NCI-H2171 (cell line): ENCODE measurements around the gene SSR1.

ENCODE experiments used
- DNase-seq: peaks from one replicate; lab custom pipeline; 2025; lab: John Stamatoyannopoulos, UW

SSR1 gene

DNA sequence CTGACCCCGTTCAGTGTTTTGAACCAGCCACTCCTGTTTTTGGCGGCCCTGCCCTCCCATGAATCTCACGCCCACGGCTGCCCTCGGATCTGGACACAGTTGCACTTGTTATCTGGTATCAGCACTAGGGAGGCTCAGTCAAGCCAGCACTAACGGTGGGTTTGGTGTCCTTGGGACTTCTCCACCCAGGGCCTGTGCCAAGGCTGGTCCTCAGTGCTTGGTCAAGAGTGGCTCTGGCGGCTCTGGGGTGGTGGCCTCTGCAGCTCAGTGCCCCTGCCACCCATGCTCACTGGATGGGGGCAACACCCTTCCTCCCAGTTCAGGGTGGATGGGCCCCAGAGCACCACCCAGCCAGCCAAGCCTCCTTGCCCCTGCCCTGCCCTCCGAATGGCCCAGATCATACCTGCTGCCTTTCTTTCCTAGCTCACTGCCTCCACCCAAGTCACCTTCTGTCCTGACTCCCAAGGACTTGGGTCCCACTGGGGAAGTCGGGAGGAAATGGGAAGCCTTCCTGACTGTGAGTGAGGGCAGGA, 54.7 kb downstream of the SSR1 start:
- DNase-seq, result no peak

DNA sequence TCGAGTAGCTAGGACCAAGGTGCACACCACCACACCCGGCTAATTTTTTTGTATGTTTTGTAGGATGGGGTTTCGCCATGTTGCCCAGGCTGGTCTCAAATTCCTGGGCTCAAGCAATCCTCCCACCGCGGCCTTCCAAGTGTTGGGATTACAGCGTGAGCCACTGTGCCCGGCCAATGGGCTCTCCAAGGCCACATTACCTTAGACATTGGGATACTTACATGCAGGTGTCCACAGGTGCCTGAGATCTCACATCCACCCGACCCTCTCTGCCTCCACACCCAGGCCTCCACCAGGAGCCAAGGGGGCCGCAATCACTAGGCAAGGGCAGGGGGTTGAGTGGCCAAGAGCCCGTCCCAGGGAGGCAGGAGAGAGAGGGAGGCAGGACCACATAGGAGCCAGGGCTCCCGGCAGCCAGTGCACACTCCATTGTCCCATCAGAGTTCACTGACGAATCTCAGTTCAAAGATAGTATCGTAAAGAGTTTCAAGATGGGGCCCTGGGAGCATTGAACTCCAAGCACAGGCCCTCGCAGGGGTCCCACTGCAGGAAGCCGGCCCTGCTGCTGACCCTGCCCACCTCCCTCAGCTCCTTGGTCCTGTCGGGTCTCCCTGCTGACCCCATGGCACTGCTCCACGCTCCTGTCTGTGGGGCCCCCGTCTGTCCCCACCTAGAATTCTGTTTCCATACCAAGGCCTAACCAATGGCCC, 55.3 kb downstream of the SSR1 start:
- no peak for DNase-seq

DNA sequence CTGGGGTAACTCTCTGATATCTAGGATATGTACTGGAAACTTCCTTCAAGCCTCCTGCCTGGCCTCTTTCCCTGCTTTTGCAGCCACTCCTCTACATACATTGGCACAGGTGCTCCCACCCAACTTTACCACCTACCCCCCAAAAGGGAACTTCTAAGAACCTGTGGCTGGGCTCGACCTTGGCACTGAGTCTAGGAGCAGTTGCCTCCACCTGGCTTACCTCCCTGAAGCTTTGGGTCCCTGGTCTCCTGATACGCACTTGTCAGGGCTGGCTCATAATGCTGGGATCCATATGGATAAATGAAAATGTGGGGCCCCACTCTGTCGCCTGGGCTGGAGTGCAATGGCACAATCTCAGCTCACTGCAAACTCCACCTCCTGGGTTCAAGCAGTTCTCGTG, 56.2 kb downstream of the SSR1 start:
- no peak for DNase-seq

- DNase-seq, result no peak
Measured at GRCh38 chr6:7255918-7256317, 57.1 kb downstream of the SSR1 start.

DNA sequence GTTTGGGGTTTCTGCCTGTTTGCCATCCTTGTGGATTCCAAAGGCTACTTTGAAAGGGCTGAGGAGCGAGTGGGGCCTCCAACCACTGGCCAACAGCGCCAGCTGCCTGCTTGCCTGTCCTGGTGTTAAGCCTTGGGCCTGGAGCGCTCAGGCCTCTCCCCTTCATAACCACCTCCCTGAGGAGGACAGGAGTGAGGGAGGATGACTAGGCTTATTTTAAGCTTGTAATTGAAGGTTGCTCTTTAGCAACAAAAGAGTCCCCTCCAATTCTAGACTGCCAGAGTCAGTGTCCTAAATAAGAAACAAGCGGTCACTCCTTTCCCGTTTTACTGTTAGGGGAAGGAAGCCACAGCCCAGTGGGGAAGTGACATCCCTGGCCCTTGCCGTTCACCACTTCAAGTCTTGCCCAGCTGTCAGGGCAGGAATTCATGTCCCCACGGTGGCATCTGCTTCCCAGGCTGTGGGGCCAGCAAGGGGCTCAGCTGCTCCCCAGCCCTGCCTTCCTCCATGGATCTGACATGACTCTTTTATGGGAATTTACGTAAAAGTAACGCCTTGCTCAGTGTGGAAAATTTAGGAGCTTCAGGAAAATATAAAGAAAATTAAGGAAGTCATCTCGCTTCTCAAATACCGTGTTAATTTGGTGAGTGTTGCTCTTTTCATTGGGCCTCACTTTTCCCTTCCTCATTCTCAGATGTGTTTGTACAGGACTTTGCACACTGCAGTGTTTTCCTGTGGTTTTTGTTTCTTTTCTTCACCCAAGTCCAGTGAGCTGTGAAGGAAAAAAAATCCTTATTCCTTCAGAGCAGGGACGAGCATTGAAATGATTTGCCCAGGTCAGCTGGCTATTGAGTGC, 57.8 kb downstream of the SSR1 start:
- no peak for DNase-seq

DNA sequence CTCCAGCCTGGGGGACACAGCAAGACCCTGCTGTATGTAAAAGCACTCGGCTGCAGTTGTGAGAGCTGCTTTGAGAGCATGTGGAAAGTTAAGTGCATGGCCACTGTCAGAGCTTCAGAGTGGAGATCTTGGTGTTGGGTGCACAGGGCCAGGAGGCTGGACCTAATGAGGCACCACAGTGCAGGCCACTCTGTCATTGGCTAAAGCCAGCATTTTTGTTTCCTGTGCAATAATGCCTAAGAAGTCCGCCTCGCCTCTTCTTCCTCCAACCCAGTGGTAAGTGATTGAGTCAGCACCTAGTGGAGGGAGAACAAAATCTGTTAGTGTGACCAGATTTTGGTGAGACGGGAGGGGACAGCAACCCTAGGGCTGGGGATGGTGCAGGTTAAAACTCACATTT, 60.6 kb downstream of the SSR1 start:
- no peak for DNase-seq

GRCh38 chr6:7251646-7252260, 61.2 kb downstream of the SSR1 start:
- no peak for DNase-seq

- no peak for DNase-seq
Measured at GRCh38 chr6:7250812-7251211, 62.2 kb downstream of the SSR1 start.

GRCh38 chr6:7249946-7250643, 62.9 kb downstream of the SSR1 start:
- DNase-seq, result no peak

GRCh38 chr6:7249391-7249790, 63.6 kb downstream of the SSR1 start:
- no peak for DNase-seq

DNA sequence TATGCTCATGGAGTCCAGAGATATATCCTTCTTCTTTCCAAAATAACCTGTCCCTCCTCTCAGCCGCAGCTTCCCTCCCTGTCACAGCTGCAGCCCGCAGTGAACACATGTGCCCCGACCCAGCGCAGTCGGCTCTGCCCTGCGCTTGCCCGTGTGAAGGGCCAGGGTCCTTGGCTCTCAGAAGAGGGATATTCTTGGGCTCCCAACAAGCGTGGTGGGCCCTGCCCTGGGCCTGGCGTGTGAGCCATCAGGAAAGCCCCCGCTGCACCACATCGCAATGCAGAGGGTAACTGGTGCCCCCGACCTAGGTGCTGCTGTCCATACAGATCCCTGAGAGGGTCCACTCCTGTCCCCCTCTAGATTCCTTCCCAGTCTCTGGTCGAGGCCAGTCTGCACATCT, 65.2 kb downstream of the SSR1 start:
- DNase-seq, result no peak

DNA sequence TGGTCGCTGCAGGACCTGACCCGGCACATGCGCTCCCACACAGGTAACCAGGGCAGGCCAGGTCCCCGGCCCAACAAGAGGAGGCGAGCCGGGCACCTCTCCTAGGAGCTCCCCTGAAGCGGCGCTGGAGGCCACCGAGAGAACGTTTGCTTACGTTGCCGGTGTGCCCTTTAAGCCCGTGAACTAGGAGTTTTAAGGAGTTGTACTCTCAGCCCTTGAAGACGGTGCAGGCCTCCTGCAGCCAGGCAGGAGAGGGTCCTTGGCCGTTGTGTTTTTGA, 65.9 kb downstream of the SSR1 start:
- no peak for DNase-seq

DNA sequence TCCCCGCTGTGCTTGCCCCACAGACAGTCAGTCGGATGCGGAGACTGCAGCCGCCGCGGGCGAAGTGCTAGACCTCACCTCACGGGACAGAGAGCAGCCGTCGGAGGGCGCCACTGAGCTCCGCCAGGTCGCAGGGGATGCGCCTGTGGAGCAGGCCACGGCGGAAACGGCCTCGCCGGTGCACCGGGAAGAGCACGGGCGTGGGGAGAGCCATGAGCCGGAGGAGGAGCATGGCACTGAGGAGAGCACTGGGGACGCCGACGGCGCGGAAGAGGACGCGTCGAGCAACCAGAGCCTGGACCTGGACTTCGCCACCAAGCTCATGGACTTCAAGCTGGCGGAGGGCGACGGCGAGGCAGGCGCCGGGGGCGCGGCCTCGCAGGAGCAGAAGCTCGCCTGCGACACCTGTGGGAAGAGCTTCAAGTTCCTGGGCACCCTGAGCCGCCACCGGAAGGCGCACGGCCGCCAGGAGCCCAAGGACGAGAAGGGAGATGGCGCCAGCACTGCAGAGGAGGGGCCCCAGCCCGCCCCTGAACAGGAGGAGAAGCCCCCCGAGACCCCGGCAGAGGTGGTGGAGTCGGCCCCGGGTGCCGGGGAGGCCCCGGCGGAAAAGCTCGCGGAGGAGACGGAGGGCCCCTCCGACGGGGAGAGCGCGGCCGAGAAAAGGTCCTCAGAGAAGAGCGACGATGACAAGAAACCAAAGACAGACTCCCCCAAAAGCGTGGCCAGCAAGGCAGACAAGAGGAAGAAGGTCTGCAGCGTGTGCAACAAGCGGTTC, 66.4 kb downstream of the SSR1 start:
- DNase-seq, result no peak

- no peak for DNase-seq
Measured at GRCh38 chr6:7245668-7246393, 67.2 kb downstream of the SSR1 start.

- DNase-seq, result peak; percentile 40
Measured at GRCh38 chr6:7243179-7243981, 69.6 kb downstream of the SSR1 start.

- DNase-seq, result no peak
Measured at GRCh38 chr6:7242835-7243178, 70.2 kb downstream of the SSR1 start.

DNA sequence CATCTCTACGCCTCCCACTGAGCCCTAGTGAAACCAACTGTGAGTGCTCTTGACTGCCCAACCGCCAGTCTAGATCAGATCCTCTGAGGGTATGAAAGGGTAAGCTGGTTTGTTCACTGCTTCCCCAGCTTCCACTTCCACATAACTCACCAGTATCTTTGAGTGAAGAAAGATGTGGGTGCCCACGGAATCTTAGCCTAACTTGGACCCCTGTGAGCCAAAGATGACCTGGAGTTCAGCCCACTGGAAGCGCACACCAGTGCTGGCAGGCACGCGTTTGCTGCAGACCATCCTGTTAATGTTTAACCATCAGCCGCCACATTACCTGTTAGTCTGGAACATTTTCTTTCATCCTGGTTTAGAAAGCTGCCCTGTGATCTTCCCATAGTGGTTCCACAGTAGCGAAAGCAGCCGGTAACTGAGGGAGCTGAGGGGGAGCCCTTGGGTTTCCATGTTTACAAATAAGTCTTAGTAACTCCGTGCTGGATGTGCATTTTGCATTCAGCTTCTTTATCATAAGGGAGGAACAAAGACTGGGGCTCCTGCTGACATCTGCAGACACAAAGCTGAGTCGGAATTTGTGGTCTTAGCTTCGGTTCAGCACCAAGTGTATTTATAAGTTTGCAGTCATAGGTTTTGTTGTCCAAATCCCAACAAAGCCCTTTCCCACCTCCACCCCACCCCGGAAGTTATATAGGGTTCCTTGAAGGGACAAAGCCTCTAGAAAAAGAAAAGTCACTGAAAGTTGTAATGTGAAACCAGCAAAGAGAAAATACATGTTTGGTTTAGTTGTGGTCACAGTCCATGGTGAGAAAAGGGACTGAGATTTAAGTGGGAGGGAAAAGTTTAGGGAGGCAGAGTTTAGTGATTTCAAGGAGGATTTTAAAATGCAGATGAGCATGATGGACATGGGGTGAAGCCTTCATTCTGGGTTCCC, 71.0 kb downstream of the SSR1 start:
- no peak for DNase-seq

GRCh38 chr6:7241160-7241559, 71.8 kb downstream of the SSR1 start:
- no peak for DNase-seq

DNA sequence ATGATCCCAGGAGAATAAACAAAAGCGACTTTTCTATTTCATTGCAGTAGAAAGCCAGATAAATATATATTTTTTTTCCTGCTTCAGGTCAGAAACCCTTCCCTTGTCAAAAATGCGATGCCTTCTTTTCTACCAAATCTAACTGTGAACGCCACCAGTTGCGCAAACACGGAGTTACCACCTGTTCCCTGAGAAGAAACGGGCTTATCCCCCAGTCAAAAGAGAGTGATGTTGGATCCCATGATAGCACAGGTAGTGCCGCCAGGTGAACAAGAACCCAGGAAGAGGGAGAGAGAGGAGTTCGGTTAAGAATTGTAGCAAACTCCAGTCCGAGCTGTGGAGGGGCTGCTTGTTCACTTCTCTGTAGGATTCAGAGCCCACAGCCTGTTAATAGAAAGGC, 72.6 kb downstream of the SSR1 start:
- no peak for DNase-seq
